ENCODE data around the gene HBM.
"Not testable (repeated sequence)": the region's sequence is repeated elsewhere in the genome, so short reads cannot be mapped to it uniquely, and the experiment has no call there.

HBM gene

GRCh38 chr16:165539-166374 is at the start of gene HBM:
Gene HBM, plus strand, starts transcription at chr16:165978. Its CDS starts 20 bp downstream, at chr16:165998.
- DNase-seq (ENCODE audit: low spot score), result no peak

GRCh38 chr16:116015-116414 is 49.8 kb upstream of the HBM start:
- DNase-seq (ENCODE audit: low spot score), result no peak

- peak; percentile 61 for DNase-seq (ENCODE audit: low spot score)
Measured at GRCh38 chr16:117379-118365, 48.1 kb upstream of the HBM start.

GRCh38 chr16:118857-119256 is 46.9 kb upstream of the HBM start:
- no peak for DNase-seq (ENCODE audit: low spot score)

GRCh38 chr16:119295-119694 is 46.5 kb upstream of the HBM start:
- no peak for DNase-seq (ENCODE audit: low spot score)

GRCh38 chr16:119835-120491 is 45.8 kb upstream of the HBM start:
- no peak for DNase-seq (ENCODE audit: low spot score)

- no peak for DNase-seq (ENCODE audit: low spot score)
Measured at GRCh38 chr16:120756-121155, 45.0 kb upstream of the HBM start.

GRCh38 chr16:122361-122760 is 43.4 kb upstream of the HBM start:
- no peak for DNase-seq (ENCODE audit: low spot score)

GRCh38 chr16:123558-124350 is 42.0 kb upstream of the HBM start:
- not testable (repeated sequence) for DNase-seq (ENCODE audit: low spot score)

- DNase-seq (ENCODE audit: low spot score), result no peak
Measured at GRCh38 chr16:125011-125410, 40.8 kb upstream of the HBM start.

GRCh38 chr16:129075-129474 is 36.7 kb upstream of the HBM start:
- DNase-seq (ENCODE audit: low spot score), result no peak

- no peak for DNase-seq (ENCODE audit: low spot score)
Measured at GRCh38 chr16:130533-131173, 35.1 kb upstream of the HBM start.

- DNase-seq (ENCODE audit: low spot score), result no peak
Measured at GRCh38 chr16:132120-132519, 33.7 kb upstream of the HBM start.

GRCh38 chr16:133716-134115 is 32.1 kb upstream of the HBM start:
- DNase-seq (ENCODE audit: low spot score), result no peak

- no peak for DNase-seq (ENCODE audit: low spot score)
Measured at GRCh38 chr16:138049-138417, 27.7 kb upstream of the HBM start.

GRCh38 chr16:140175-140857 is 25.5 kb upstream of the HBM start:
- DNase-seq (ENCODE audit: low spot score), result no peak

- DNase-seq (ENCODE audit: low spot score), result peak; percentile 35
Measured at GRCh38 chr16:142405-142967, 23.3 kb upstream of the HBM start.

GRCh38 chr16:143047-143446 is 22.7 kb upstream of the HBM start:
- no peak for DNase-seq (ENCODE audit: low spot score)

GRCh38 chr16:143456-143855 is 22.3 kb upstream of the HBM start:
- DNase-seq (ENCODE audit: low spot score), result no peak

GRCh38 chr16:144797-145252 is 21.0 kb upstream of the HBM start:
- DNase-seq (ENCODE audit: low spot score), result no peak

All from Ammon's horn (tissue), 1 donor.